CD4-positive, alpha-beta T cell (primary cell): Measurements from ENCODE around the gene AUNIP. TPM values are rescaled to one million over a fixed set of nuclear protein-coding genes. Genes with fewer than 3 reads are reported as not detected.

Source experiments
- ATAC-seq: fragments of 200-7000 bp; cut with Tn5 transposase; one replicate; pipeline ENCODE4 v1.10.0; 2022; ENCODE audit warnings: mild to moderate bottlenecking; ENCODE audit not compliant: poor library complexity
- CTCF ChIA-PET: fragments of 350-600 bp; sonication (Branson Sonifier 250); formaldehyde crosslinking; loops from one replicate; lab custom pipeline; 2021; ENCODE audit warnings: antibody characterized with exemption, inconsistent platforms; lab: Charles Lee
- POLR2A ChIA-PET: fragments of 350-600 bp; sonication (Branson Sonifier 250); formaldehyde crosslinking; loops from one replicate; lab custom pipeline; 2021; ENCODE audit warnings: antibody characterized with exemption, inconsistent platforms; lab: Charles Lee
- DNase-seq, 14 experiments: peaks; one replicate each; pipeline ENCODE4 v3.0.0-alpha.2; 2013 to 2020; ENCODE audit warnings: mixed read lengths in 2 of 14
- H3K27ac ChIP-seq, 2 donors: one replicate each; pipeline versions ENCODE4 v1.5.1 to v1.7.0; 2013; ENCODE audit warnings: low read length in 2 of 2, low read depth in 1 of 2, mild to moderate bottlenecking in 1 of 2
- H3K27me3 ChIP-seq, 2 experiments: 1 replicate in 1 of 2; 2 replicates in 1 of 2; pipeline versions ENCODE4 v1.6.1 to v1.7.0; 2013; ENCODE audit warnings: low read length in 2 of 2, control low read depth in 1 of 2, mild to moderate bottlenecking in 1 of 2, moderate library complexity in 1 of 2; ENCODE audit not compliant: insufficient read depth in 2 of 2, control insufficient read depth in 1 of 2
- H3K36me3 ChIP-seq: one replicate; pipeline ENCODE4 v1.6.1; 2013; ENCODE audit warnings: low read length, control low read depth; ENCODE audit not compliant: insufficient read depth
- H3K4me1 ChIP-seq: one replicate; pipeline ENCODE4 v1.6.1; 2013; ENCODE audit warnings: low read length, control low read depth; ENCODE audit not compliant: insufficient read depth
- H3K4me3 ChIP-seq: one replicate; pipeline ENCODE4 v1.5.1; 2013; ENCODE audit warnings: mild to moderate bottlenecking, low read length, moderate library complexity
- H3K9me3 ChIP-seq, 2 experiments: 1 replicate in 1 of 2; 2 replicates in 1 of 2; pipeline versions ENCODE4 v1.6.1 to v1.7.0; 2013; ENCODE audit warnings: low read length in 2 of 2, mild to moderate bottlenecking in 2 of 2, control low read depth in 1 of 2, moderate library complexity in 1 of 2; ENCODE audit not compliant: control insufficient read depth in 1 of 2, insufficient read depth in 1 of 2
- H3K27ac Mint-ChIP-seq: one replicate; pipeline ENCODE4 v1.8.0; 2020; ENCODE audit warnings: mixed read lengths
- H3K27me3 Mint-ChIP-seq: one replicate; pipeline ENCODE4 v1.8.0; 2021; ENCODE audit warnings: mixed read lengths
- H3K36me3 Mint-ChIP-seq: one replicate; pipeline ENCODE4 v1.8.0; 2021; ENCODE audit warnings: low read depth, mixed read lengths
- H3K4me1 Mint-ChIP-seq: one replicate; pipeline ENCODE4 v1.8.0; 2021; ENCODE audit warnings: low read depth, mixed read lengths
- H3K4me3 Mint-ChIP-seq: one replicate; pipeline ENCODE4 v1.8.0; 2020; ENCODE audit warnings: mild to moderate bottlenecking, mixed read lengths
- H3K9me3 Mint-ChIP-seq: one replicate; pipeline ENCODE4 v1.8.0; 2020; ENCODE audit warnings: mixed read lengths
- CTCF ChIP-seq: fragments of 200-600 bp; IDR thresholded peaks from one replicate; pipeline ENCODE4 v1.8.0; 2022; ENCODE audit warnings: antibody characterized with exemption, mild to moderate bottlenecking
- intact Hi-C, 2 experiments: fragments of 100-400 bp; cut with DNase I in 1 of 2; cut with micrococcal nuclease in 1 of 2; formaldehyde crosslinking; loops; one replicate each; pipeline versions ENCODE4 v1.15.1 to v1.9.0; 2023 to 2025; cut with DNase I, micrococcal nuclease
- total RNA-seq, 174 experiments: library from RNA in 2 of 174; stranded (reverse) in 2 of 174; gene quantifications; one replicate each; pipeline ENCODE4 v1.2.3 and lab custom pipeline; 2021 to 2026

The AUNIP gene
- total RNA-seq, 2 experiments from 2014 or later, result not detected

- Histone ChIP-seq H3K27ac (no peak overlapping the region), H3K36me3 (no peaks in the 10 kb centered on the region), H3K27me3 (no peaks in the 10 kb centered on the region), H3K9me3 (no peaks in the 10 kb centered on the region), H3K4me3 (no peak overlapping the region), H3K4me1 (no peaks in the 10 kb centered on the region)
- H3K27ac Mint-ChIP-seq, result no peak overlapping the region
- no peak overlapping the region for H3K4me3 Mint-ChIP-seq
- H3K36me3 Mint-ChIP-seq, result no peaks in the 10 kb centered on the region
- ChIA-PET POLR2A (no interaction called here), CTCF (no interaction called here)
- no peaks in the 10 kb centered on the region for H3K27me3 Mint-ChIP-seq
- H3K4me1 Mint-ChIP-seq, result no peaks in the 10 kb centered on the region
- intact Hi-C loops, result no loop called here
- TF ChIP-seq CTCF, result no peak
- ATAC-seq (no peak), DNase-seq (no peak)
- no peaks in the 10 kb centered on the region for H3K9me3 Mint-ChIP-seq
Measured at GRCh38 chr1:25867210-25867991, 8.1 kb upstream of the AUNIP start.

- no peak for ATAC-seq
- H3K36me3 ChIP-seq, result no peaks in the 10 kb centered on the region
- ChIA-PET CTCF (no interaction called here), POLR2A (no interaction called here)
- H3K4me1 ChIP-seq, result peaks cover 2% of the 10 kb centered on the region
- TF ChIP-seq CTCF, result no peak
- Mint-ChIP-seq H3K27me3 (no peaks in the 10 kb centered on the region), H3K4me3 (no peak overlapping the region), H3K9me3 (no peaks in the 10 kb centered on the region), H3K27ac (no peak overlapping the region), H3K36me3 (no peaks in the 10 kb centered on the region), H3K4me1 (no peaks in the 10 kb centered on the region)
- H3K9me3 ChIP-seq, result no peaks in the 10 kb centered on the region
- no peak overlapping the region for H3K27ac ChIP-seq
- intact Hi-C loops, result no loop called here
- H3K27me3 ChIP-seq, result no peaks in the 10 kb centered on the region
- DNase-seq, result no peak
- no peak overlapping the region for H3K4me3 ChIP-seq
Measured at GRCh38 chr1:25866288-25866687, 7.0 kb upstream of the AUNIP start.

GRCh38 chr1:25864434-25864833 is 5.2 kb upstream of the AUNIP start:
- TF ChIP-seq CTCF, result no peak
- Histone ChIP-seq H3K27ac (no peak overlapping the region), H3K4me3 (no peak overlapping the region), H3K27me3 (no peaks in the 10 kb centered on the region), H3K9me3 (no peaks in the 10 kb centered on the region), H3K4me1 (peaks cover 14% of the 10 kb centered on the region), H3K36me3 (no peaks in the 10 kb centered on the region)
- ChIA-PET CTCF (no interaction called here), POLR2A (no interaction called here)
- intact Hi-C loops, result no loop called here
- Mint-ChIP-seq H3K27ac (no peak overlapping the region), H3K27me3 (no peaks in the 10 kb centered on the region), H3K4me3 (no peak overlapping the region), H3K36me3 (no peaks in the 10 kb centered on the region), H3K9me3 (no peaks in the 10 kb centered on the region), H3K4me1 (peaks cover 6% of the 10 kb centered on the region)
- ATAC-seq, result no peak
- DNase-seq, result no peak
